ENCODE results near the gene HERC6. TPM values are rescaled to one million over a fixed set of nuclear protein-coding genes. Genes with fewer than 3 reads are reported as not detected.

The HERC6 gene
- total and polyA plus RNA-seq, 2 experiments from 2014 or later: 3.4 to 7.3 TPM

DNA sequence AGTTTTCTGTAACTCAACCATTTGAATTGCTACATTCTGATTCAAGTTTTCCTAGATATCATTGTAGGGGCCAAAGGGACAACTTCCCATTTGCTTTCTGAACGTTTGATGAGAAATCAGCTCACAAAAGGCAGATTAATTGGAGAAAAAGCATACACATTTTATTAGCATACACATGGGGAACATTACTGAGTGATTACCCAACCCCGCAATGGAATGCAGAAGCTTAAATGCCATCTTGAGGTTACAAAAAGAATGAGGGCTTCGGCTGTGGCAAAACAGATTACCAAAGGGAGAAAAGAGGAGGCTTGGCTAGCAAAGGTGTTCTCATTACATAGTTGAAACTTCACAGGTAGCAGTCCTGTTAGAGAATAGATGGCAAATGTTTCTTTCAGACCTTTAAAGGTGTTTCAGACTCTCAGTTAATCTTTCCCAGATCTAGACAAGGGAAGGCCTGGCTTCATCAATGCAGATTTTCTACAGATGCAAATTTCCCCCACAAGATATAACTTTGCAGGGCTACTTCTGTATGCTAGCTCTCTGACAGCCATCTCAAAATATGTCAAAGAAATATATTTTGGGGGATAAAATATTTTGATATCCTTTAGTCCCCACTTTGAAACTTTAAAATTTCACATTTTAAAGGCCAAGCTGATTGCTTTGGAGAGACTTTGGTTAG is 26.5 kb upstream of the HERC6 start (continued):
- TF ChIP-seq, protein P1, sequence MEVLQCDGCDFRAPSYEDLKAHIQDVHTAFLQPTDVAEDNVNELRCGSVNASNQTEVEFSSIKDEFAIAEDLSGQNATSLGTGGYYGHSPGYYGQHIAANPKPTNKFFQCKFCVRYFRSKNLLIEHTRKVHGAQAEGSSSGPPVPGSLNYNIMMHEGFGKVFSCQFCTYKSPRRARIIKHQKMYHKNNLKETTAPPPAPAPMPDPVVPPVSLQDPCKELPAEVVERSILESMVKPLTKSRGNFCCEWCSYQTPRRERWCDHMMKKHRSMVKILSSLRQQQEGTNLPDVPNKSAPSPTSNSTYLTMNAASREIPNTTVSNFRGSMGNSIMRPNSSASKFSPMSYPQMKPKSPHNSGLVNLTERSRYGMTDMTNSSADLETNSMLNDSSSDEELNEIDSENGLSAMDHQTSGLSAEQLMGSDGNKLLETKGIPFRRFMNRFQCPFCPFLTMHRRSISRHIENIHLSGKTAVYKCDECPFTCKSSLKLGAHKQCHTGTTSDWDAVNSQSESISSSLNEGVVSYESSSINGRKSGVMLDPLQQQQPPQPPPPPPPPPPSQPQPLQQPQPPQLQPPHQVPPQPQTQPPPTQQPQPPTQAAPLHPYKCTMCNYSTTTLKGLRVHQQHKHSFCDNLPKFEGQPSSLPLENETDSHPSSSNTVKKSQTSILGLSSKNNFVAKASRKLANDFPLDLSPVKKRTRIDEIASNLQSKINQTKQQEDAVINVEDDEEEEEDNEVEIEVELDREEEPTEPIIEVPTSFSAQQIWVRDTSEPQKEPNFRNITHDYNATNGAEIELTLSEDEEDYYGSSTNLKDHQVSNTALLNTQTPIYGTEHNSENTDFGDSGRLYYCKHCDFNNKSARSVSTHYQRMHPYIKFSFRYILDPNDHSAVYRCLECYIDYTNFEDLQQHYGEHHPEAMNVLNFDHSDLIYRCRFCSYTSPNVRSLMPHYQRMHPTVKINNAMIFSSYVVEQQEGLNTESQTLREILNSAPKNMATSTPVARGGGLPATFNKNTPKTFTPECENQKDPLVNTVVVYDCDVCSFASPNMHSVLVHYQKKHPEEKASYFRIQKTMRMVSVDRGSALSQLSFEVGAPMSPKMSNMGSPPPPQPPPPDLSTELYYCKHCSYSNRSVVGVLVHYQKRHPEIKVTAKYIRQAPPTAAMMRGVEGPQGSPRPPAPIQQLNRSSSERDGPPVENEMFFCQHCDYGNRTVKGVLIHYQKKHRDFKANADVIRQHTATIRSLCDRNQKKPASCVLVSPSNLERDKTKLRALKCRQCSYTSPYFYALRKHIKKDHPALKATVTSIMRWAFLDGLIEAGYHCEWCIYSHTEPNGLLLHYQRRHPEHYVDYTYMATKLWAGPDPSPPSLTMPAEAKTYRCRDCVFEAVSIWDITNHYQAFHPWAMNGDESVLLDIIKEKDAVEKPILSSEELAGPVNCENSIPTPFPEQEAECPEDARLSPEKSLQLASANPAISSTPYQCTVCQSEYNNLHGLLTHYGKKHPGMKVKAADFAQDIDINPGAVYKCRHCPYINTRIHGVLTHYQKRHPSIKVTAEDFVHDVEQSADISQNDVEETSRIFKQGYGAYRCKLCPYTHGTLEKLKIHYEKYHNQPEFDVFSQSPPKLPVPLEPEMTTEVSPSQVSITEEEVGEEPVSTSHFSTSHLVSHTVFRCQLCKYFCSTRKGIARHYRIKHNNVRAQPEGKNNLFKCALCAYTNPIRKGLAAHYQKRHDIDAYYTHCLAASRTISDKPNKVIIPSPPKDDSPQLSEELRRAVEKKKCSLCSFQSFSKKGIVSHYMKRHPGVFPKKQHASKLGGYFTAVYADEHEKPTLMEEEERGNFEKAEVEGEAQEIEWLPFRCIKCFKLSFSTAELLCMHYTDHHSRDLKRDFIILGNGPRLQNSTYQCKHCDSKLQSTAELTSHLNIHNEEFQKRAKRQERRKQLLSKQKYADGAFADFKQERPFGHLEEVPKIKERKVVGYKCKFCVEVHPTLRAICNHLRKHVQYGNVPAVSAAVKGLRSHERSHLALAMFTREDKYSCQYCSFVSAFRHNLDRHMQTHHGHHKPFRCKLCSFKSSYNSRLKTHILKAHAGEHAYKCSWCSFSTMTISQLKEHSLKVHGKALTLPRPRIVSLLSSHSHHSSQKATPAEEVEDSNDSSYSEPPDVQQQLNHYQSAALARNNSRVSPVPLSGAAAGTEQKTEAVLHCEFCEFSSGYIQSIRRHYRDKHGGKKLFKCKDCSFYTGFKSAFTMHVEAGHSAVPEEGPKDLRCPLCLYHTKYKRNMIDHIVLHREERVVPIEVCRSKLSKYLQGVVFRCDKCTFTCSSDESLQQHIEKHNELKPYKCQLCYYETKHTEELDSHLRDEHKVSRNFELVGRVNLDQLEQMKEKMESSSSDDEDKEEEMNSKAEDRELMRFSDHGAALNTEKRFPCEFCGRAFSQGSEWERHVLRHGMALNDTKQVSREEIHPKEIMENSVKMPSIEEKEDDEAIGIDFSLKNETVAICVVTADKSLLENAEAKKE (CRISPR knock-in tag; IDR thresholded peaks at IDR 0.05): no peak
- TF ChIP-seq EZH2 (IDR thresholded peaks at IDR 0.05; ENCODE audit: low read depth, unreplicated experiment): no peak

DNA sequence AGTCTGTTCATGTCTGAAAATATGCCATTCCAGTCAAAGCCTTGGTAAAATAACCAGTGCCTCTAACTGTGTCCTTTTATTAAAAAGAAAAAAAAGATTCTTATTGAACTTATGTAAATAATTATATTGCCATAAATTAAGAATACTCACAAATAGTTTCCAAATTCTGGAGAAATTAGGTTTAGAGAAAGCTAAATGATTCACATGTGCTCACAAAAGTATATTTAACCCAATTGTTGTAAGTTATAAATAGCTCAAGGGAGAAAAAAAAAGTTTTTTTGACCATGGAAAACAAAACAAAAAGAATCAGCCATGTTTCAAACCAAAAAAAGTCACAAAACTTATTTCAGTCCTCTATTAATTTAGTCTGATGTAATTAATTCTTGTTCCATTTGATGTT is 25.3 kb upstream of the HERC6 start:
- ATAC-seq (no peak), DNase-seq (ENCODE audit: low spot score) (no peak)
- no peak overlapping the region for H3K4me3 ChIP-seq
- peaks cover 32% of the 10 kb centered on the region for H3K9me3 Mint-ChIP-seq
- H3K79me2 ChIP-seq (replicated peaks; ENCODE audit: insufficient read depth): no peaks in the 10 kb centered on the region
- no peak overlapping the region for H3K27ac ChIP-seq (ENCODE audit: low read depth)
- H3K9me2 ChIP-seq (ENCODE audit: insufficient read depth): peaks cover 8% of the 10 kb centered on the region; the same call in 1 of the 2 replicates
- no peak overlapping the region for H3K4me2 ChIP-seq
- H3K4me1 ChIP-seq (ENCODE audit: insufficient read depth): no peaks in the 10 kb centered on the region
- no peaks in the 10 kb centered on the region for H4K20me1 ChIP-seq (replicated peaks; ENCODE audit: insufficient read depth)
- H3K27me3 ChIP-seq (ENCODE audit: insufficient read depth): no peaks in the 10 kb centered on the region
- peaks cover 3% of the 10 kb centered on the region; the same call in 2 of the 3 replicates for H3K4me1 Mint-ChIP-seq
- no peak overlapping the region for H2AFZ ChIP-seq
- no peaks in the 10 kb centered on the region for H3F3A ChIP-seq (replicated peaks; ENCODE audit: low read depth)
- H3K27ac Mint-ChIP-seq: no peak overlapping the region
- H3K27me3 Mint-ChIP-seq (ENCODE audit: insufficient read depth, low read depth, poor library complexity): no peaks in the 10 kb centered on the region
- H3K36me3 ChIP-seq (ENCODE audit: insufficient read depth): peaks cover 9% of the 10 kb centered on the region
- H3K36me3 Mint-ChIP-seq (ENCODE audit: low read depth): peaks cover 8% of the 10 kb centered on the region; the same call in 2 of the 3 replicates
- H3K4me3 Mint-ChIP-seq: no peak overlapping the region
- TF ChIP-seq POLR2AphosphoS5 (IDR thresholded peaks at IDR 0.05; ENCODE audit: low read depth) (no peak), CREB1 (CRISPR knock-in tag; IDR thresholded peaks at IDR 0.05; ENCODE audit: low read depth) (no peak), STAT1 (IDR thresholded peaks at IDR 0.05; ENCODE audit: unreplicated experiment) (no peak)
- TF ChIP-seq, protein P1 (CRISPR knock-in tag; IDR thresholded peaks at IDR 0.05): no peak
- TF ChIP-seq, protein P2, sequence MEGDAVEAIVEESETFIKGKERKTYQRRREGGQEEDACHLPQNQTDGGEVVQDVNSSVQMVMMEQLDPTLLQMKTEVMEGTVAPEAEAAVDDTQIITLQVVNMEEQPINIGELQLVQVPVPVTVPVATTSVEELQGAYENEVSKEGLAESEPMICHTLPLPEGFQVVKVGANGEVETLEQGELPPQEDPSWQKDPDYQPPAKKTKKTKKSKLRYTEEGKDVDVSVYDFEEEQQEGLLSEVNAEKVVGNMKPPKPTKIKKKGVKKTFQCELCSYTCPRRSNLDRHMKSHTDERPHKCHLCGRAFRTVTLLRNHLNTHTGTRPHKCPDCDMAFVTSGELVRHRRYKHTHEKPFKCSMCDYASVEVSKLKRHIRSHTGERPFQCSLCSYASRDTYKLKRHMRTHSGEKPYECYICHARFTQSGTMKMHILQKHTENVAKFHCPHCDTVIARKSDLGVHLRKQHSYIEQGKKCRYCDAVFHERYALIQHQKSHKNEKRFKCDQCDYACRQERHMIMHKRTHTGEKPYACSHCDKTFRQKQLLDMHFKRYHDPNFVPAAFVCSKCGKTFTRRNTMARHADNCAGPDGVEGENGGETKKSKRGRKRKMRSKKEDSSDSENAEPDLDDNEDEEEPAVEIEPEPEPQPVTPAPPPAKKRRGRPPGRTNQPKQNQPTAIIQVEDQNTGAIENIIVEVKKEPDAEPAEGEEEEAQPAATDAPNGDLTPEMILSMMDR (conservative IDR thresholded peaks at IDR 0.05; ENCODE audit: low read depth in 2 of 2): no peak
